Adrenal gland (tissue), 5 donors: ENCODE data around the gene MED12.

Source experiments
- CTCF ChIP-seq, 6 experiments: fragments of 450-650 bp in 4 of 6; fragments of 200-600 bp in 2 of 6; sonication (generic) in 1 of 6; IDR thresholded peaks; 1 replicate in 5 of 6; 2 replicates in 1 of 6; pipeline versions ENCODE4 v1.5.1 to v1.8.0; 2016 to 2021; ENCODE audit warnings: antibody characterized with exemption in 6 of 6, mild to moderate bottlenecking in 2 of 6, moderate library complexity in 1 of 6
- POLR2A ChIP-seq, 2 donors: fragments of 450-650 bp; IDR thresholded peaks; one replicate each; pipeline ENCODE4 v1.6.1; 2017; ENCODE audit warnings: antibody characterized with exemption in 2 of 2, mild to moderate bottlenecking in 2 of 2, moderate library complexity in 1 of 2
- donor health status: DM: no; HTN: no; CAD: no.

GRCh38 chrX:71191248-71191647 lies 72.9 kb downstream of the MED12 start:
- TF ChIP-seq POLR2A (IDR thresholded peaks at IDR 0.05) (no peak), CTCF (IDR thresholded peaks at IDR 0.05) (no peak)
